HCEC 1CT (cell line): ENCODE results near the gene PGF.

ENCODE experiments used
- DNase-seq: peaks from one replicate; pipeline ENCODE4 v3.0.0-alpha.2; 2017

Gene PGF

GRCh38 chr14:74954947-74955228 is 509 bp downstream of the PGF start:
- DNase-seq: no peak

GRCh38 chr14:74954232-74954946 is 1.0 kb downstream of the PGF start:
- DNase-seq: no peak

DNA sequence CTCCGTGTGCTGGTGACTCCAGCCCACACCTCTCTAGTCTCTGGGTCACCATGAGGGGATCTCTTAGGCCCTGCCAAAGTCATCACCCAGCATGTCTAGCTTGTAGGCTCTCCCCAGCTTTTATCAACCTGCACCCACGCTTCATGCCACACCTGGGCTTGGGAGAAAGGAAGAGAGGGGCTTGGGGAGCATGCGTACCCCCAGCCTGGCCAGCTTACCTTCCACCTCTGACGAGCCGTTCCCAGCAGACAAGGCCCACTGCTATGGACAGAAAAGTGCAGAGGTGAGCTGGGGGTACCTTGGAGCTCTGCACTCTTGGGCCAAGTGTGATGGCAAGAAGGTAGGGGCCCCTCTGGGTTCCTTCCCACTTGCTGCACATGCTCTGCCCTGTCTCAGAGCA is 1.7 kb downstream of the PGF start:
- DNase-seq: no peak

- no peak for DNase-seq
Observed at GRCh38 chr14:74952697-74953484, 2.5 kb downstream of the PGF start.

DNA sequence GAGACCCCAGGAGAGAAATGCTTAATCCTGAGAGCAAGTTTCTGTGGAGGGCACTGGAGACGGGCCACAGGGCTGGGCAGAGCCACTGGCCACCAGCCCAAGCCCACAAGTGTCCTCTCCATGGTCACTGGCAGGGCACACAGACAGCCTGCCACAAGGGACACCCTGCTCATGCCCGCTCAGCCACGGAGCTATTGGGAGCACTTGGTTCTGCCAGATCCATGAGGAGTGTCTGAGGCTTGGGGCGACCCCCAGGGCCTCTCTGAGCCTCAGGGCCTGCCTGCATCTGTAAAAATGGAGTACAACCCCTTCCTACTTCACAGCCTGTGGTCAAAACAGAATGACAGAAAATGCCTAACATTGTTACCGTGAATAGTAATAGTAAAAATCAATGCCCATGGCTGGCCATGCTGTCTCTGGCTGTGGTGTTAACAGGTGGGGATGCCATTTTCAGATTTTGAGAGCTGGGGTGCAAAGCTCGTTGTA is 3.2 kb downstream of the PGF start:
- DNase-seq: no peak

GRCh38 chr14:74951443-74952179 is 3.8 kb downstream of the PGF start:
- DNase-seq: no peak

DNA sequence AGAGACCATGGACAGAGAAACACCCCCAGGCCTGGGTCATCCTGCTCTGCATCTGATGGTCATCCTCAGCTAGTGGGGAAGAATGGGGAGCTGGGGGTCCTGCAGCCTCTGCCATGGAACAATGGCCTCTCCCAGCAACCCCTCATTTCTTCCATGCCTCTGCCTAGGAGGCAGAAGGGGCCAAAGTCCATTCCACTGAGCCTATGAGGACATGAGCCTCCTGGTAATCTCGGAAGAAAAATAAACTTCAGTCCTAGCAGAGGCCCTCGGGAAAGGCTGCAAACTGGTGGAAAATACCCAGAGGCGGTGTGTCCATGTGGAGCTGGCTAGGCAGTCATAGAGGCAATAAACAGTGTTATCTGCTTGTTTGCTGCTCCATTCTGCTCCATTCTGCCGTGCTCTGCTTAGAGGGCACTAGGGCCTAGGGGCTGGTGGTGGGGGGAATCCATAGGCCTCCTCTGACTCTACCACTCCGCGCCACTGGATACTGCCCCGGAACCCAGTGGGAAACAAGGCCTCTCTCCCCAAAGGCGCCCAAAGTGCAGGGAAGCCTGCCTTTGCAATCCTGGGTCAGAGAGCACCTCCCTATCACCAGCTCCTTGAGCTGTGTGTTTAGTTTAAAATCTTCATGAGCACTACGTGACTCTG is 4.5 kb downstream of the PGF start:
- no peak for DNase-seq

- no peak for DNase-seq
Observed at GRCh38 chr14:74949859-74950573, 5.4 kb downstream of the PGF start.

DNA sequence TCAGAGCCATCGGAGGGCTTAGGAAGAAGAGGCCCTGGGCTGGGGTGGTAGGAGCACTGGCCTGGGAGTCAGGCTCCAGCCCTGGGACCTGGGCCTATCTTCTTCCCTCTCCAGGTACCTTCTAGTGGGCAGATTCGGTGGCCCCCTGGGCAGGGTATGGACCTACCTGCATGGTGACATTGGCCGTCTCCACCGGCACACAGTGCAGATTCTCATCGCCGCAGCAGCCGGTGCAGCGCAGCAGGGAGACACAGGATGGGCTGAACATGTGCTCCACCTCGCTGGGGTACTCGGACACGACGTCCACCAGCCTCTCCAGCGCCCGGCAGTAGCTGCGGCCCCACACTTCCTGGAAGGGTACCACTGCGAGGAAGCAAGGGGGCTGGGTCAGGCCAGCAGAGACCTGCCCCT is 6.2 kb downstream of the PGF start:
- no peak for DNase-seq

- peak; percentile 41 for DNase-seq
Observed at GRCh38 chr14:74948228-74949175, 6.9 kb downstream of the PGF start.

- no peak for DNase-seq
Observed at GRCh38 chr14:74947353-74948227, 7.8 kb downstream of the PGF start.

- no peak for DNase-seq
Observed at GRCh38 chr14:74946659-74947281, 8.6 kb downstream of the PGF start.

DNA sequence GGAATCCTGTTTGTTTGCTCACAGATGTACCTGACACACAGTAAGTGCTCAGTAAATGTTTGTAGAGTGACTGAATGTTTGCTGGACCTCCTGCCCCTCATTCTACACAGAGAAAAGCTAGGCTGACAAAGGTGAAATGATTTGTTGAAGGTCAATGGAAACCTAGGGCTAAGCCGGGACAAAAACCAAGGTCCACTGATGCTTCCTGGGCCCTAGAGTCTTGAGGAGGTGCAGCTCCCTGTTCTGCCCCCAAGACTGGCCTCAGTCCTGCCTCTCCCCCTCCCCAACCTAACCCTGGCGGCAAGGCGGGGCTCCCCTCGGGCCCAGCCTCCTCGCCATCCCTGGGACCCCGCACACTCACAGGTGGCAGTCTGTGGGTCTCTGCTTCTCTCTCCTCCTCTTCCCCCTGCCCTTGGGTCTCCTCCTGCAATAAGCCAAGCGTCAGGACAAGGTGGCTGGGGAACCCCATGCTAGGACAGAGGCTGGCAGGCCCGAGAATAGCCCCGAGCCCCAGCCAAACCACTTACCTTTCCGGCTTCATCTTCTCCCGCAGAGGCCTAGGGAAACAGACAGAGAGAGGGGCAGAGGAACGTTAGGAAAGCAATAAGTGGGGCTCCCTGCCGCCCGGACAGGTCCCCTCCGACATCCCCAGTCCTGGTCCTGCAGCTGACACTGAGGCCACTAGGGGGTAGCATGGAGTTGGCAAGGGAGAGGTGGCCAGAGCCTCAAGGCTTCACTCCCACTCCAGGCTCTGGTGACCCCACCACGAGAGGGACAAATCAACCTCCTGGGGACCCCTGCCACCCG is 9.3 kb downstream of the PGF start:
- peak; percentile 52 for DNase-seq

GRCh38 chr14:74945261-74945851 is 10.0 kb downstream of the PGF start:
- DNase-seq: peak; percentile 24

DNA sequence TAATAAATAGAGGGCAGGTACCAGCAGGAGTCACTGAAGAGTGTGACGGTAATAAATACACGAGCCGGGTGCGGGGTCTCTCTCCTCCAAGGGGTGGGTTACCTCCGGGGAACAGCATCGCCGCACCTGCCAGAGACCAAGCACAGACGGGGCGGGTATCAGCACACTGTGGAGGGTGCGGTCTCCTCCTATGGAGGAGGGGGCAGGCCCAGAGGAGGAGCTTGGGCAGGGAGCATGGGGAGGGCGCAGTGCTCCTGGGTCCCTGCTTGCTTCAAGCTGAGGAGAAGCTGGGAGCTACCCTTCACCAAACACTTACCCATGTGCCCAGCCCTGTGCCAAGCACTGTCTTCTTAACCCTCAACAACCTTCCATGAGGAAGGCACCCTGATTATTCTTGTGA is 12.8 kb downstream of the PGF start:
- DNase-seq: no peak

DNA sequence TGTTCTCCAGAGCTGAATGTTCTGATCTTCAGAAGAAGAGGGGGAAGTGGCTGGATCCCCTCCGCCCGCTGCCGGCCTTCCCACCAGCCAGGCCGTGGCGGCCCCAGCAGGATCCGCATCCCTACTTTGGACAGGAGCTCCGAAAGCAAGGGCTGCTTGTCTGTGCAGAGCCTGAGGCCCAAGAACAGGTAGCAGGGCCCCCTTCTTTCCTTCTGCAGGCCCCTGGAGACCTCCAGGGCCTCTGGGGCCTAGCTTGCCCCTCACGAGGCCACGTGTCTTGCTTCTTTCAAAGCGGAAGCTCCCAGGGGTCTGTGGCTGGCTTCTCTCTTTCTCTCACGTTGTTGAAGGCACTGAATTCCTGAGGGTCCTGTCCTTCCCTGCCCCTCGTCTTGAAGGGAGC is 13.2 kb downstream of the PGF start:
- DNase-seq: no peak

GRCh38 chr14:74941676-74942097 is 13.7 kb downstream of the PGF start:
- DNase-seq: no peak

DNA sequence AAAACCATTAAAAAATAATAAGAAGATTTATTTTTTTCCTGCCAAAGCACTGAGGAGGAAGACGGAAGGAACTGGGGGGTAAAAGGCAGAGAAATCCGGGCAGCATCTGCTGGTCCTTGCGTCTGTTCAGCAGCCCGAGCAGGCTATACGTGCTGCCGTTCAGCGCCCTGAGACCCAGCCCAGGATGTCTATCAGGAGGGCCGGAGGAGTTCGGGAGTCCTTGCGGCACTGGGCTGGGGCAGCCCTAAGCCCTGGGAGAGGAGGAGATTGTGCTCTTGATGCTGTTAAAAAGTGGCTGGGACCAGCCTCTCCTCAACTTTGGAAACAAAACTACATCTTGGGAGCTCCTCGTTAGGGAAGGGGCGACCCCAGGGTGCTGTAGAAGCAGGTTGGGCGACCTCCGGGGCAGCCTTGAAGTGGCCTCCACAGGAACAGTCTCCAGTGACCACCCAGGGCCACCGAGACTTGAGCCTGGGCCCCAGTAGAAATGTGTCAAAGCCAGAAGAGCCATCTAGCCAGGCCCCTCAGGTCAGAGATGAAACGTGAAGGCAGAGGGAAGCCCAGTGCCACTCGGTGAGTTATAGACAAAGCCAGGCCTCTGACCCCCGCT is 14.3 kb downstream of the PGF start:
- no peak for DNase-seq
